GM18502 (cell line): ENCODE data around the gene RNF212.
A peak's percentile ranks its signal among the peaks of the same experiment; 100 is the strongest.

ENCODE experiments used
- ATAC-seq: cut with Tn5 transposase; IDR thresholded peaks from one replicate; pipeline ENCODE4 v1.9.1; 2021; ENCODE audit warnings: mild to moderate bottlenecking; ENCODE audit not compliant: unreplicated experiment, poor library complexity

Gene RNF212

GRCh38 chr4:1040344-1041146 is 72.8 kb downstream of the RNF212 start:
- ATAC-seq: no peak

GRCh38 chr4:1039493-1040343 is 73.6 kb downstream of the RNF212 start:
- no peak for ATAC-seq

GRCh38 chr4:1038948-1039492 is 74.3 kb downstream of the RNF212 start:
- no peak for ATAC-seq

- ATAC-seq: no peak
Measured at GRCh38 chr4:1036976-1037810, 76.2 kb downstream of the RNF212 start.

- ATAC-seq: no peak
Measured at GRCh38 chr4:1036095-1036494, 77.3 kb downstream of the RNF212 start.

- no peak for ATAC-seq
Measured at GRCh38 chr4:1035510-1035909, 77.9 kb downstream of the RNF212 start.

- no peak for ATAC-seq
Measured at GRCh38 chr4:1033840-1034551, 79.4 kb downstream of the RNF212 start.

- no peak for ATAC-seq
Measured at GRCh38 chr4:1032861-1033260, 80.5 kb downstream of the RNF212 start.

- no peak for ATAC-seq
Measured at GRCh38 chr4:1031956-1032795, 81.2 kb downstream of the RNF212 start.

GRCh38 chr4:1031346-1031745 is 82.0 kb downstream of the RNF212 start:
- ATAC-seq: no peak

GRCh38 chr4:1030559-1030958 is 82.8 kb downstream of the RNF212 start:
- ATAC-seq: no peak

GRCh38 chr4:1030031-1030430 is 83.3 kb downstream of the RNF212 start:
- ATAC-seq: no peak

- ATAC-seq: no peak
Measured at GRCh38 chr4:1029529-1029928, 83.8 kb downstream of the RNF212 start.

- ATAC-seq: no peak
Measured at GRCh38 chr4:1028574-1029220, 84.7 kb downstream of the RNF212 start.

GRCh38 chr4:1027915-1028238 is 85.5 kb downstream of the RNF212 start:
- no peak for ATAC-seq

- no peak for ATAC-seq
Measured at GRCh38 chr4:1027219-1027914, 86.0 kb downstream of the RNF212 start.

GRCh38 chr4:1026115-1026514 is 87.2 kb downstream of the RNF212 start:
- ATAC-seq: peak; percentile 83
